Measurements from ENCODE around the gene CHD5.

Gene CHD5

DNA sequence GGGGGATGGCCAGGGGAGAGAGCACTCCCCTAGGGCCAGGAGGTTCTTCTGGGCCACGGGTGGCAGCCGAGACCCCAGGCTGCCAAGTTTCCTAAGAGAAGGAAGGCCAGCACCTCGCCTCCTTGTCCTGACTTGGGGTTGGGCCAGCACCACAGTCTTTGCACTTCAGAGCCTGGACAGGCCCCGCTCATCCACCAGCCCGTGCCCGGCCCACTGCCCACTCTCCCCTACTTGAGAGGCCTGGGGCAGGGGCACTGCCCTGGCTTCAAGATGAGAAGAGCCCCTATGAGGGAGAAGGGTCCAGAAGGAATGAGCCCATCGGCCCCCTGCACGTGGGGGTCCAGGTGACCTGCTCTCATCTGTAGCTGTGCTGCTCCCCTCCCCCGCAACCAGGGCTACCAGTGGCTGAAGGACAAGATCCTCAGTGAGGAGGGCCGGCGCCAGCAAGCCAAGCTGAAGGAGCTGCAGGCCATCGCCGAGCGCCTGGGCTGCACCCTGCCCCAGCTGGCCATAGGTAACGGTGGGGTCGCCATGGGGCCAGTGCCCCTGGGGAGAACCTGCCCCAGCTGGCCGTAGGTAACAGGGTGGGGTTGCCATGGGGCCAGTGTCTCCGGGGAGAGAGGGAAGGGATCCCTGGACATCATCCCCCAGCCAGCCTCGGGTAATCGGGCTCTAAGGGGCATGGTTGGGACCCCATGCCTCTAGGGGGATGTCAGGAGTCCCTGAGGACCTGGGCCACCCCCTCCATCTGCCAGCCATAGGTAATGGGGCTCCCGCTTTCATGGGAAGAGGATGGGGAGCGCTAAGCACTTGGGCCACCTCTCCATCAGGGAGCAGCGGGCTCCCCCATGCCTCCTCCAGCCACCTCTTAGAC, 83.6 kb downstream of the CHD5 start:
- no peak for DNase-seq

DNA sequence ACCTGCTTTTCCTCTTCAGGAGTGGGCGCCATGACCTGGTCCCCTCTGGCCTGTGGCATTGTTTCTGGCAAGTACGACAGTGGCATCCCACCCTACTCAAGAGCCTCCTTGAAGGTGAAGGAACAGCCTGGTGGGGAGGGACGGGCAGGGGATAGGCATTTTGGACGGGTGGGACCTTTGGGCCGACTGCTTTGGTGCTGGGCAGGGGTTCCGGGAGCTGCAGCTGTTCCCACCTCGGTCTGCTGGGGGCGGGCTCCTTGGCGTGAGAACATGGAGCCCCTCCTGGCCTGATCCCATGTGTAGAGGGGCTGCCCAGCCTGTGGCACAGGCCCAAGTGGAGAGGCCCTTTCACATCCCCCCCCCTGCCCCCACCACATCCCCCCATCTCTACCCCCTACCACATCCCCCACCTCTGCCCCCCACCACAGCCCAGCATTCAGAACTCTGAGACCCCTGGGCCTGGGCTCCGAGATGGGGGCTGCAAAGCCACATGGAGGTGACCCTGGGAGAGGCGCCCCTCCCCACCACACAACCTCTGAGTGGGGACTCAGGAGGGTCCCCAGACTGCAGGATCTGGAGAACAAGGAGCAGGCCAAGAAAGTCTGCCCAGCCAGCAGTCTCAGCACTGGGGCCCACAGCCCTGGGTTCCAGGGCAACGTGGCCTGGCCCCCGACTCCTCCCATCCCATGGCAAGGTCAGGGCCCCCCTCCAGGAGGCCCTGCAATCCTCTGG, 84.4 kb downstream of the CHD5 start:
- DNase-seq = no peak

- DNase-seq = no peak
Measured at GRCh38 chr1:6094801-6095505, 85.2 kb downstream of the CHD5 start.

DNA sequence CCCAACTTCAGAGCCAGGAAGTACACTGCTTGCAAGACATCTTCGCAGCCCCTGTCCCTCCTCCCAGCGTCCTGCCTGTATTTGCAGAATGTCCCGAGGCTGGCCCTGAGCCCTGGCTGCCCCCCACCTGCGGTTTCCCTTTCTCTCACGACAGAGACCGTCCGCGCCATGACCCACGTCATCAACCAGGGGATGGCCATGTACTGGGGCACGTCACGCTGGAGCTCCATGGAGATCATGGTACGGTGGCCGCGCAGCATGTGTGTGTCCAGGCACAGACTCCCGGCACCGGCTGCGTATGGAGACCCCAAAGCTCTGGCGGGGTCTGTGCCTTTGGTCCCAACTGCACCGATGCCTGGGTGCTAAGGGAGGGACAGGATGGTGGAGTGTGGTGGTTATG, 85.9 kb downstream of the CHD5 start:
- no peak for DNase-seq

- no peak for DNase-seq
Measured at GRCh38 chr1:6093611-6094010, 86.5 kb downstream of the CHD5 start.

- DNase-seq = no peak
Measured at GRCh38 chr1:6093071-6093470, 87.0 kb downstream of the CHD5 start.

GRCh38 chr1:6092211-6092610, 87.9 kb downstream of the CHD5 start:
- DNase-seq = no peak

GRCh38 chr1:6091823-6092109, 88.4 kb downstream of the CHD5 start:
- DNase-seq = no peak

DNA sequence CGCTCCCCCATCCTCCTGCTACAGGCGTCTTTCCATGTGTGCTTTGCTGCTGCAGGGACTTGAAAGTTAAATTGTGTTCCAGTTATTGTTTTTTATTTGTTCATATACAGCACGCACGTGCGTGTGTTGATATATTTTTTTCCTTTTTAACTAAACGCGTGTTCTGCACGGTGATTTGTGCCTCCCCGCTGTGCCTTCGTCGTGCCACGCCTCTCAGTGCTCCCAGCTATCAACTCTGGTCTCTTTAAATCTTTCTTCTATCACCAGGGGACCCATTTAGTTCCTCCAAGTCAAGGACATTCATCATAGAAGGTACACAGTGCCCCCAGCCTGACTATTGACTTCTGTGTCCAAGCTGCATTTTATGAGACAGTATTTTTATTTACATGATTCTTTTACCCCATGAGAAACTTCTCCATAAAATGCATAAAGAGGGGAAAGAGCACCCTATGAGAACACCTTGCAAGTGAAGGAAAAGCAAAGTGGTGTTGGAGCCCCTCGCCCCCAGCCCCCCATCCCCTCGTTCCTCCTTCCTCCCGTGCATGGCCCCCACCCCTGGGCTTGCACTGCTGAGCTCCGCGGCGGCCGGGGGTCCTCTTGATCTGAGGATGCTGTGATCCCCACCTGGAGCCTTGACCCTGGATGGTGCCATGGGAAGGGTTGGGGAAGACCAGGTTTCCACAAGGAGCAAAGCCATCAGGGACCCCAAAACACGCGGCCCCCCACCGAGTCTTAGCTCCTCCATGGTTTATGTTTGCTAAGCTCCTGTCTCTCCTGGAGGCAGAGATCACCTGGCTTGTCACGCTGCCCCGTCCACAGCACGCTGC, 88.9 kb downstream of the CHD5 start:
- DNase-seq = no peak

- no peak for DNase-seq
Measured at GRCh38 chr1:6090288-6090687, 89.8 kb downstream of the CHD5 start.

DNA sequence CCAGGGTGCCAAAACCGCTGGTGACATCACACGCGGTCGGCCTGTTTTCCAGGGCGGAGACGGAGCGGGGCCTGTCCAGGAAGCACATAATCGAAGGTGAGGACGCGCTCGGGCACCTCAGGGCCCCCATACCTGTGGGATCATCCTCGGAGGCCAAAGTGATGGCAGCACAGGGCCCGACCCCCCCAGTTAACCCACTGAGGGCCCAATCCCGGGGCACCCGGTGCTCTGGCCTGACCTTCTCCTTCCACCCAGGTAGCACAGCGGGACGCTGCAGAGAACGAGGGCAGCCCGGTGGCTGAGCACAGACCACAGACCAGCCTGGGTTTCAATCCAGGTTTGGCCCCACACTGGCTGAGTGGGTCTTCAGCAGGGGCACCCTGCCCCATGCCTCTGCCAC, 91.2 kb downstream of the CHD5 start:
- DNase-seq = no peak

GRCh38 chr1:6087958-6088357, 92.2 kb downstream of the CHD5 start:
- DNase-seq = no peak

- DNase-seq = no peak
Measured at GRCh38 chr1:6087377-6087772, 92.7 kb downstream of the CHD5 start.

DNA sequence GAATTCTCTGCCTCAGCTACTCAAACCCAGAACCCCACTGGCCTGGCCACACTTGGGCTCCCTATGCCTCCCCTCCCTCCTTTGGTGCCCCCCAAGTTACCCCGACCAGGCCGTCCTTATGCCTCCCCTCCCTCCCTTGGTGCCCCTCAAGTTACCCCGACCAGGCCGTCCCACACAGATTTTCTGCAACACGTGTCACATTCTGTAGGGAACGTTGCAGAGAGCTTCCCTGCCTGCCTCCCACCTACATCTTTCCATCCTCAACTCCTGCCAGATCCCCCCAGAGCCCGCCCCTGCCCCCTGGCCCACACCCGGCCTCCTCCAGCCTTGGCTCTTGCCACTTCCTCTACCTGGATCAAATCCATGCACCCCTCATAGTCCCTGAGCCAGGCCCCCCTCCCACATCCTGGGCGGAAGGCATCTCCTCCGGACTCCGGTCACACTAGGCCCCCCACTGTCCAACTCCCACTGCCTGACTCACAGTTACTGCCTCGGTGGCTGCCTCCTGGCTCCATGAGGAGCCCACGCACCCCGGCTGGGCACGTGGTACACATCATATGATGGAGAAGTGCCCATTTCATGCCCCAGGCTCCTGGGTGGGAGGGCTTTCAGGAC, 93.3 kb downstream of the CHD5 start:
- DNase-seq = no peak

GRCh38 chr1:6086358-6086757, 93.8 kb downstream of the CHD5 start:
- DNase-seq = no peak

DNA sequence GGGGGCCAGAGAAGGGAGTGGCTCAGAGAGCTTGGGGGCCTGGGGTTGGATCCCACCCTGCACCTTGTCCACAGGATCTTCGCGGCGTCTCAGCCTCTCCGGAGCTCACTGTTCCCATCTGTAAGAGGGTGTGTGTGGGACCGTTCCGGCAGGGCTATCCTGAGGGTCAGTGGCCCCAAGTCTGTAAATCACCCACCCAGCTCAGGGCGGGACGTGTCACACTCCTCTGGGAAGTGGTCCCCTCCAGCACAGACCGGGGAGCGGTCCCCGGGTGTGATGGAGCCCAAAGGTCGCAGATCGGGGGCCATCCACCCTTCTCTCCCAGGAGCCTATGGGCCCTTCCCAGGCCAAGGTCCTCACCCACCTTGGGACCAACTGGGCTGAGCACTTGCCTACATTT, 94.5 kb downstream of the CHD5 start:
- DNase-seq = no peak

DNA sequence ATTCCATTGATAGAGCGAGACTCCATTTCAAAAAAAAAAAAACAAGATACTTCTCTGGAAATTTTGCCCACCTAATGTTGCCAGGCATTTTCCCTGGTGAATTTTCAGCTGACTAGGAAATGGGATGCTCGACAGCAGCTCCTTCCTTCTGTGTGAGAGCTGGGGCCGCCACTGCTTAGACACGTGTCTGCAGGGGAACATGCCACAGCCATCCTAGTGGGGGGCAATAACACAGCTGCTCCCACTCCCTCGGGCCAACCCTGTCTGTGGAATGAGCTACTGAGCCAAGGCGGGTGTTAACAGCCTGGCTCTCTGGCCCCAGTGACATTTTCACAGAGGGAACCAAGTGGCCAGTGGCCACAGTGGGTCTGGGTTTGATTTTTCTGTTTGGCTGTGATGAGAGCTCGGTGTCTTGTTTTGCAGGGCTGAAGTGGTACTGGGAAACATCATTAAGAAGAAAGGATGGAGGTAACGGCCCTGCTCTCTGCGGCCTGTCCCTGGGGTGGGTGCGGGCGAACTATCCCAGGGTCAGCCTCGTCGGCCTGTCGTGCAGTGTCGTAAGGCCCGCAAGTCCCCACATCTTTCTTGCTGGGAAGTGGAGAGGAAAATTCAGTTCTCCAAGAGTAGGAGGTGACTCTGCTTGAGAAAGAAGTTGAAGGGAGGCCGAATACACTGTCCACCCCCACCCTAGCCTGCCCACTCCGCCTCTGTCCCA, 95.2 kb downstream of the CHD5 start:
- DNase-seq = no peak

- DNase-seq = no peak
Measured at GRCh38 chr1:6083801-6084446, 96.2 kb downstream of the CHD5 start.

DNA sequence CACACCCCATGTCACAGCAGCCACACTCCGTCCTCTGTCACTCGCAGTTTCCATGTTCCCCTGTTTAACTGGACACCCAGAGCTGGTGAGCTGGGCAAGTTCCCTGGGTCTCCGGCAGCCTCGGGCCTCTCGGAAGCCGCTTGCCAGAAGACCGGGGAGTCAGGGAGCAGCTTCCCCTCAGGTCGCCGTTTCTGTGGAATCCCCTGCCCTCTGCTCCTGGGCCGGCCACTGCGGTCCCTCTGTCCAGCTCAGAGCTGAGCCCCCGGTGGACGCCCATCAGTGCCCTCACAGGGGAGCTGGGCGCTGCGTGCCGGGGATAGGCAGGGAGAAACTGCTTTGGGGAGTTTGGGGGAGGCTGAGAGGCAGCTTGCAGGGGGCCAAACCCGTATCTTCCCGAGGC, 96.7 kb downstream of the CHD5 start:
- DNase-seq = no peak

- no peak for DNase-seq
Measured at GRCh38 chr1:6082430-6082971, 97.6 kb downstream of the CHD5 start.

DNA sequence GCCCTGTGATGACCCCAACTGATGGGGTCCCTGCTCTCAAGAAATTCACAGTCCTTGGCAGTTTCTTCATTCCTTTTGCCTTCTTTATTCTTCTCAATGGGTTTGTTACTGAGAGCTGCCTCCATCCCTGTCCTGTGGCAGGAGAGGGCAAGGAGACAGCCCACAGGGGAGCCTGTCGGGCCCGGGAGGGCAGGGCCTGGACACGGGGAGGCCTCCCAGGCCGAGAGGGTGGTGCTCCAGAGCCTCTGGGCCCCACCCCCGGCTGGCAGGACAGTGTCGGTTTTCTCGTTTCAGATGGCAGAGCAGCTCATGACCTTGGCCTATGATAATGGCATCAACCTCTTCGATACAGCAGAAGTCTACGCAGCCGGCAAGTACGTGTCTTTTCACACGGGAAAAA, 98.2 kb downstream of the CHD5 start:
- DNase-seq = no peak

Measured in stimulated activated CD4-positive, alpha-beta T cell treated with anti-CD3 and anti-CD28 coated beads, Interleukin-2, amount 100 ng/mL, for 48 hours (primary cell).